SK-N-SH (cell line): Measurements from ENCODE around the gene ARHGAP42. TPM values are rescaled to one million over a fixed set of nuclear protein-coding genes. Genes with fewer than 3 reads are reported as not detected.

Experiments
- CTCF ChIA-PET: fragments of 300-600, 350-600 bp; formaldehyde crosslinking; extraction: SDS; loops from one replicate; lab custom pipeline; 2021; lab: Yijun Ruan, JAX
- POLR2A ChIA-PET: fragments of 350-600 bp; sonication (Branson Sonifier 250); formaldehyde crosslinking; extraction: SDS; loops from one replicate; lab custom pipeline; 2020; ENCODE audit warnings: antibody characterized with exemption, inconsistent platforms; lab: Yijun Ruan, JAX
- DNase-seq: peaks from one replicate; pipeline ENCODE4 v3.0.0; 2012
- H2AFZ ChIP-seq: fragments of 200-600 bp; sonication (generic); 2 replicates; pipeline ENCODE4 v1.8.1; 2016; ENCODE audit warnings: antibody characterized with exemption, mild to moderate bottlenecking, low read depth
- H3F3A ChIP-seq: fragments of 200-600 bp; sonication (generic); replicated peaks from 2 replicates; pipeline ENCODE3; 2016; ENCODE audit warnings: antibody characterized with exemption, mild to moderate bottlenecking; ENCODE audit not compliant: insufficient read depth
- H3K27ac ChIP-seq, 2 experiments: fragments of 200-500 bp in 1 of 2; fragments of 200-600 bp in 1 of 2; sonication (Bioruptor generic) in 1 of 2; sonication (generic), shearing (Covaris generic) in 1 of 2; 2 replicates each; pipeline versions ENCODE4 v1.5.1 to v1.6.1; 2014 to 2016; ENCODE audit warnings: low read depth in 2 of 2, inconsistent platforms in 1 of 2, low read length in 1 of 2, mild to moderate bottlenecking in 1 of 2, mixed read lengths in 1 of 2
- H3K27me3 ChIP-seq: fragments of 200-600 bp; sonication (generic), shearing (Covaris generic); 2 replicates; pipeline ENCODE4 v1.6.1; 2016; ENCODE audit warnings: mixed run types; ENCODE audit not compliant: insufficient read depth
- H3K36me3 ChIP-seq, 2 experiments: fragments of 200-500 bp in 1 of 2; fragments of 200-600 bp in 1 of 2; sonication (Bioruptor generic) in 1 of 2; sonication (generic) in 1 of 2; replicated peaks in 1 of 2; 2 replicates each; pipeline versions ENCODE3 to v1.5.1; 2014 to 2016; ENCODE audit warnings: low read length in 1 of 2, mild to moderate bottlenecking in 1 of 2; ENCODE audit not compliant: insufficient read depth in 2 of 2, control insufficient read depth in 1 of 2
- H3K4me1 ChIP-seq, 2 experiments: fragments of 200-500 bp in 1 of 2; fragments of 200-600 bp in 1 of 2; sonication (Bioruptor generic) in 1 of 2; sonication (generic), shearing (Covaris generic) in 1 of 2; 2 replicates each; pipeline versions ENCODE4 v1.5.1 to v1.6.1; 2014 to 2016; ENCODE audit warnings: low read depth in 1 of 2, low read length in 1 of 2, mixed run types in 1 of 2; ENCODE audit not compliant: insufficient read depth in 2 of 2, control insufficient read depth in 1 of 2
- H3K4me2 ChIP-seq: fragments of 200-600 bp; sonication (generic), shearing (Covaris generic); 2 replicates; pipeline ENCODE4 v1.6.1; 2017; ENCODE audit warnings: mixed run types
- H3K4me3 ChIP-seq, 2 experiments: fragments of 200-500 bp in 1 of 2; fragments of 200-600 bp in 1 of 2; sonication (Bioruptor generic) in 1 of 2; sonication (generic), shearing (Covaris generic) in 1 of 2; 2 replicates each; pipeline versions ENCODE4 v1.5.1 to v1.8.1; 2014 to 2016; ENCODE audit warnings: low read depth in 2 of 2, inconsistent platforms in 1 of 2, low read length in 1 of 2, mild to moderate bottlenecking in 1 of 2, mixed read lengths in 1 of 2, moderate library complexity in 1 of 2
- H3K79me2 ChIP-seq: fragments of 200-600 bp; sonication (generic); 2 replicates; pipeline ENCODE4 v1.8.1; 2017; ENCODE audit warnings: mild to moderate bottlenecking; ENCODE audit not compliant: insufficient read depth
- H3K9ac ChIP-seq: fragments of 200-600 bp; sonication (generic); 2 replicates; pipeline ENCODE4 v1.6.1; 2017; ENCODE audit warnings: mixed run types
- H3K9me2 ChIP-seq: fragments of 200-600 bp; sonication (generic); 2 replicates; pipeline ENCODE4 v1.6.1; 2017; ENCODE audit warnings: mixed run types
- H3K9me3 ChIP-seq: fragments of 200-600 bp; sonication (generic); 2 replicates; pipeline ENCODE4 v1.6.1; 2017; ENCODE audit warnings: mixed run types, mild to moderate bottlenecking, moderate library complexity
- H4K20me1 ChIP-seq: fragments of 200-600 bp; sonication (generic); 2 replicates; pipeline ENCODE4 v1.6.1; 2017; ENCODE audit warnings: mild to moderate bottlenecking, mixed run types; ENCODE audit not compliant: insufficient read depth
- CHD2 ChIP-seq: fragments of 150-350 bp; IDR thresholded peaks from 2 replicates; pipeline ENCODE4 v1.6.1; 2018; ENCODE audit warnings: low read length; ENCODE audit not compliant: partially characterized antibody
- ELF1 ChIP-seq: IDR thresholded peaks from 2 replicates; pipeline ENCODE4 v1.4.0; 2012
- EP300 ChIP-seq, 2 experiments: IDR thresholded peaks; 2 replicates each; pipeline versions ENCODE4 v1.4.0 to v1.6.1; 2012; ENCODE audit warnings: borderline replicate concordance in 1 of 2, low read depth in 1 of 2, low read length in 1 of 2
- EZH2phosphoT487 ChIP-seq: fragments of 200-600 bp; sonication (generic); IDR thresholded peaks from 2 replicates; pipeline ENCODE4 v1.6.1; 2017; ENCODE audit warnings: low read depth, mixed run types, mild to moderate bottlenecking, antibody characterized with exemption, moderate library complexity, borderline replicate concordance
- FOSL2 ChIP-seq: IDR thresholded peaks from 2 replicates; pipeline ENCODE4 v1.4.0; 2012; ENCODE audit warnings: low read depth, mild to moderate bottlenecking, moderate library complexity, borderline replicate concordance
- GABPA ChIP-seq: IDR thresholded peaks from 2 replicates; pipeline ENCODE4 v1.4.0; 2012; ENCODE audit warnings: low read depth, mild to moderate bottlenecking
- IRF3 ChIP-seq: fragments of 150-350 bp; IDR thresholded peaks from 2 replicates; pipeline ENCODE4 v1.6.1; 2016; ENCODE audit warnings: mild to moderate bottlenecking, low read depth, low read length
- JUND ChIP-seq: IDR thresholded peaks from 2 replicates; pipeline ENCODE4 v1.4.0; 2012
- NRF1 ChIP-seq: IDR thresholded peaks from 2 replicates; pipeline ENCODE4 v1.6.1; 2012; ENCODE audit warnings: low read depth, mild to moderate bottlenecking, low read length
- RAD21 ChIP-seq: IDR thresholded peaks from 2 replicates; pipeline ENCODE4 v1.6.1; 2012; ENCODE audit warnings: mild to moderate bottlenecking, low read length
- RXRA ChIP-seq: IDR thresholded peaks from 2 replicates; pipeline ENCODE4 v1.4.0; 2012; ENCODE audit warnings: low read depth, mild to moderate bottlenecking, borderline replicate concordance
- SMC3 ChIP-seq: IDR thresholded peaks from 2 replicates; pipeline ENCODE4 v1.6.1; 2012; ENCODE audit warnings: low read depth, low read length, improper control_type of control experiment
- TAF1 ChIP-seq: IDR thresholded peaks from 2 replicates; pipeline ENCODE4 v1.6.1; 2012; ENCODE audit warnings: low read depth, mild to moderate bottlenecking, low read length, moderate library complexity, borderline replicate concordance
- TCF12 ChIP-seq: IDR thresholded peaks from 2 replicates; pipeline ENCODE4 v1.4.0; 2012
- TEAD4 ChIP-seq: IDR thresholded peaks from 2 replicates; pipeline ENCODE4 v1.4.0; 2012; ENCODE audit warnings: mild to moderate bottlenecking, borderline replicate concordance; ENCODE audit not compliant: insufficient read depth
- WGBS: methylation state at CpG from one replicate; pipeline ENCODE4 v1.1.6; 2017; ENCODE audit warnings: low lambda C conversion rate; 5-methylcytosine and 5-hydroxymethylcytosine counted together
- polyA plus RNA-seq, 3 experiments: library from polyadenylated mRNA; depleted of rRNA; stranded (reverse); fragments of >200 nt; gene quantifications; 2 replicates each; pipeline ENCODE4 v1.2.3, GENCODE V29; 2012
- TF ChIP-seq, protein P1 (sequence below): fragments of 200-600 bp; sonication (generic); IDR thresholded peaks from 2 replicates; pipeline ENCODE4 v1.6.1; 2017; ENCODE audit warnings: antibody characterized with exemption, mild to moderate bottlenecking, moderate library complexity
- TF ChIP-seq, protein P2 (sequence below): IDR thresholded peaks from 2 replicates; pipeline ENCODE4; 2012
- TF ChIP-seq, protein P3 (sequence below): IDR thresholded peaks from 2 replicates; pipeline ENCODE4 v1.4.0; 2012; ENCODE audit warnings: low read depth, borderline replicate concordance
- TF ChIP-seq, protein P4 (sequence below): IDR thresholded peaks from 2 replicates; pipeline ENCODE4 v1.4.0; 2012; ENCODE audit warnings: low read depth

ARHGAP42 gene
- polyA plus RNA-seq, 1 of the 3 experiments (the other 2 are of a cell fraction) = 0.02 TPM

GRCh38 chr11:100675115-100675650 is 11.9 kb upstream of the ARHGAP42 start:
- no peaks in the 10 kb centered on the region for H3K4me1 ChIP-seq
- WGBS = 4% methylated on average over 4 of the region's 4 CpGs
- no peaks in the 10 kb centered on the region for H3K36me3 ChIP-seq
- no peak overlapping the region for H3K4me3 ChIP-seq
- no peak for DNase-seq
- no peak overlapping the region for H3K27ac ChIP-seq
- H3K27me3 ChIP-seq = peaks cover 8% of the 10 kb centered on the region; the same call in 1 of the 2 replicates
- no peaks in the 10 kb centered on the region for H4K20me1 ChIP-seq
- no peaks in the 10 kb centered on the region for H3K9me2 ChIP-seq
- no peak overlapping the region for H3K9ac ChIP-seq
- CTCF ChIA-PET = no interaction called here
- H3K4me2 ChIP-seq = no peak overlapping the region
- no peak overlapping the region for H2AFZ ChIP-seq
- no peaks in the 10 kb centered on the region for H3F3A ChIP-seq
- H3K9me3 ChIP-seq = no peaks in the 10 kb centered on the region
- TF ChIP-seq TCF12 (no peak), NRF1 (no peak), CHD2 (no peak), TAF1 (no peak), GABPA (no peak), ELF1 (no peak), IRF3 (no peak), EZH2phosphoT487 (no peak), RAD21 (no peak), JUND (no peak), EP300 (IDR thresholded peaks at IDR 0.05; ENCODE audit: borderline replicate concordance in 1 of 2, low read depth in 1 of 2, low read length in 1 of 2) (no peak), FOSL2 (no peak), SMC3 (no peak), TEAD4 (no peak), RXRA (no peak)
- TF ChIP-seq, protein P1, sequence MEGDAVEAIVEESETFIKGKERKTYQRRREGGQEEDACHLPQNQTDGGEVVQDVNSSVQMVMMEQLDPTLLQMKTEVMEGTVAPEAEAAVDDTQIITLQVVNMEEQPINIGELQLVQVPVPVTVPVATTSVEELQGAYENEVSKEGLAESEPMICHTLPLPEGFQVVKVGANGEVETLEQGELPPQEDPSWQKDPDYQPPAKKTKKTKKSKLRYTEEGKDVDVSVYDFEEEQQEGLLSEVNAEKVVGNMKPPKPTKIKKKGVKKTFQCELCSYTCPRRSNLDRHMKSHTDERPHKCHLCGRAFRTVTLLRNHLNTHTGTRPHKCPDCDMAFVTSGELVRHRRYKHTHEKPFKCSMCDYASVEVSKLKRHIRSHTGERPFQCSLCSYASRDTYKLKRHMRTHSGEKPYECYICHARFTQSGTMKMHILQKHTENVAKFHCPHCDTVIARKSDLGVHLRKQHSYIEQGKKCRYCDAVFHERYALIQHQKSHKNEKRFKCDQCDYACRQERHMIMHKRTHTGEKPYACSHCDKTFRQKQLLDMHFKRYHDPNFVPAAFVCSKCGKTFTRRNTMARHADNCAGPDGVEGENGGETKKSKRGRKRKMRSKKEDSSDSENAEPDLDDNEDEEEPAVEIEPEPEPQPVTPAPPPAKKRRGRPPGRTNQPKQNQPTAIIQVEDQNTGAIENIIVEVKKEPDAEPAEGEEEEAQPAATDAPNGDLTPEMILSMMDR = no peak
- TF ChIP-seq, protein P2, sequence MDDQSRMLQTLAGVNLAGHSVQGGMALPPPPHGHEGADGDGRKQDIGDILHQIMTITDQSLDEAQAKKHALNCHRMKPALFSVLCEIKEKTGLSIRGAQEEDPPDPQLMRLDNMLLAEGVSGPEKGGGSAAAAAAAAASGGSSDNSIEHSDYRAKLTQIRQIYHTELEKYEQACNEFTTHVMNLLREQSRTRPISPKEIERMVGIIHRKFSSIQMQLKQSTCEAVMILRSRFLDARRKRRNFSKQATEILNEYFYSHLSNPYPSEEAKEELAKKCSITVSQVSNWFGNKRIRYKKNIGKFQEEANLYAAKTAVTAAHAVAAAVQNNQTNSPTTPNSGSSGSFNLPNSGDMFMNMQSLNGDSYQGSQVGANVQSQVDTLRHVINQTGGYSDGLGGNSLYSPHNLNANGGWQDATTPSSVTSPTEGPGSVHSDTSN = no peak
- TF ChIP-seq, protein P3, sequence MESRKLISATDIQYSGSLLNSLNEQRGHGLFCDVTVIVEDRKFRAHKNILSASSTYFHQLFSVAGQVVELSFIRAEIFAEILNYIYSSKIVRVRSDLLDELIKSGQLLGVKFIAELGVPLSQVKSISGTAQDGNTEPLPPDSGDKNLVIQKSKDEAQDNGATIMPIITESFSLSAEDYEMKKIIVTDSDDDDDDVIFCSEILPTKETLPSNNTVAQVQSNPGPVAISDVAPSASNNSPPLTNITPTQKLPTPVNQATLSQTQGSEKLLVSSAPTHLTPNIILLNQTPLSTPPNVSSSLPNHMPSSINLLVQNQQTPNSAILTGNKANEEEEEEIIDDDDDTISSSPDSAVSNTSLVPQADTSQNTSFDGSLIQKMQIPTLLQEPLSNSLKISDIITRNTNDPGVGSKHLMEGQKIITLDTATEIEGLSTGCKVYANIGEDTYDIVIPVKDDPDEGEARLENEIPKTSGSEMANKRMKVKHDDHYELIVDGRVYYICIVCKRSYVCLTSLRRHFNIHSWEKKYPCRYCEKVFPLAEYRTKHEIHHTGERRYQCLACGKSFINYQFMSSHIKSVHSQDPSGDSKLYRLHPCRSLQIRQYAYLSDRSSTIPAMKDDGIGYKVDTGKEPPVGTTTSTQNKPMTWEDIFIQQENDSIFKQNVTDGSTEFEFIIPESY = no peak
- TF ChIP-seq, protein P4, sequence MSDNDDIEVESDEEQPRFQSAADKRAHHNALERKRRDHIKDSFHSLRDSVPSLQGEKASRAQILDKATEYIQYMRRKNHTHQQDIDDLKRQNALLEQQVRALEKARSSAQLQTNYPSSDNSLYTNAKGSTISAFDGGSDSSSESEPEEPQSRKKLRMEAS = no peak
- H3K79me2 ChIP-seq = no peaks in the 10 kb centered on the region
- POLR2A ChIA-PET = no interaction called here
